Stimulated activated CD8-positive, alpha-beta memory T cell treated with anti-CD3 and anti-CD28 coated beads, Interleukin-7, amount 100 ng/mL, for 4 hours (primary cell): ENCODE data around the gene CKB.

ENCODE experiments used
- DNase-seq, 2 donors: peaks; one replicate each; pipeline ENCODE4 v3.0.0-alpha.2; 2020; ENCODE audit warnings: low read depth in 2 of 2

CKB gene

GRCh38 chr14:103522649-103523574, at the start of gene CKB:
CKB (minus strand) TSS chr14:103522830; CDS start chr14:103522493, 337 bp downstream.
- no peak for DNase-seq

GRCh38 chr14:103569408-103569807, 46.8 kb upstream of the CKB start:
- no peak for DNase-seq

- no peak for DNase-seq
These were observed 46.3 kb upstream of the CKB start for GRCh38 chr14:103568952-103569351.

- DNase-seq: no peak
These were observed 41.3 kb upstream of the CKB start for GRCh38 chr14:103563844-103564505.

- DNase-seq: peak in 1 of 2 donors; percentile 10
These were observed 40.6 kb upstream of the CKB start for GRCh38 chr14:103563226-103563620.

- peak; percentile 70 to 86 for DNase-seq
These were observed 40.0 kb upstream of the CKB start, which contains the start of the genes BAG5 and COA8 for GRCh38 chr14:103562429-103563225. BAG5 (minus strand) TSS chr14:103562657; CDS start chr14:103561164, 1,493 bp downstream. COA8 (plus strand) TSS chr14:103562960; CDS start chr14:103563002, 42 bp downstream.

- DNase-seq: no peak
These were observed 39.5 kb upstream of the CKB start for GRCh38 chr14:103562179-103562428.

GRCh38 chr14:103561381-103562178, 39.0 kb upstream of the CKB start:
- DNase-seq: no peak

GRCh38 chr14:103560691-103561090, 38.1 kb upstream of the CKB start:
- DNase-seq: no peak

- DNase-seq: no peak
These were observed 37.1 kb upstream of the CKB start for GRCh38 chr14:103559766-103560165.

- DNase-seq: no peak
These were observed 35.6 kb upstream of the CKB start for GRCh38 chr14:103558071-103558882.

- no peak for DNase-seq
These were observed 34.5 kb upstream of the CKB start for GRCh38 chr14:103556946-103557758.

GRCh38 chr14:103555559-103556337, 33.1 kb upstream of the CKB start:
- DNase-seq: no peak

- DNase-seq: no peak
These were observed 30.2 kb upstream of the CKB start for GRCh38 chr14:103552846-103553210.

GRCh38 chr14:103552011-103552845, 29.6 kb upstream of the CKB start:
- no peak for DNase-seq

GRCh38 chr14:103551338-103551762, 28.7 kb upstream of the CKB start:
- no peak for DNase-seq

GRCh38 chr14:103550451-103551337, 28.1 kb upstream of the CKB start:
- DNase-seq: no peak
